GM23338 (cell line): ENCODE results near the gene AFF2. TPM values are rescaled to one million over a fixed set of nuclear protein-coding genes. Genes with fewer than 3 reads are reported as not detected.

ENCODE experiments used
- ATAC-seq: fragments of 200-7000 bp; cut with Tn5 transposase; 3 replicates; pipeline ENCODE4 v1.9.1; 2020
- DNase-seq: peaks from one replicate; pipeline ENCODE4 v3.0.0-alpha.2; 2015; ENCODE audit warnings: low spot score
- H2AFZ ChIP-seq: fragments of 200-600 bp; sonication (generic); 2 replicates; pipeline ENCODE4 v1.8.0; 2016; ENCODE audit warnings: antibody characterized with exemption, mild to moderate bottlenecking, moderate library complexity
- H3F3A ChIP-seq: fragments of 200-600 bp; sonication (generic); replicated peaks from 2 replicates; pipeline ENCODE4 v1.8.0; 2017; ENCODE audit warnings: antibody characterized with exemption, mixed run types, low read depth
- H3K27ac ChIP-seq: fragments of 200-600 bp; sonication (generic); 2 replicates; pipeline ENCODE4 v1.6.1; 2016; ENCODE audit warnings: low read depth
- H3K27me3 ChIP-seq: fragments of 200-600 bp; sonication (generic); 2 replicates; pipeline ENCODE4 v1.8.0; 2016; ENCODE audit warnings: mild to moderate bottlenecking, mixed run types, moderate library complexity; ENCODE audit not compliant: insufficient read depth
- H3K36me3 ChIP-seq: fragments of 200-600 bp; sonication (generic); 2 replicates; pipeline ENCODE4 v1.8.0; 2016; ENCODE audit warnings: mild to moderate bottlenecking; ENCODE audit not compliant: insufficient read depth
- H3K4me1 ChIP-seq: fragments of 200-600 bp; sonication (generic); 2 replicates; pipeline ENCODE4 v1.8.0; 2016; ENCODE audit warnings: mild to moderate bottlenecking, moderate library complexity; ENCODE audit not compliant: insufficient read depth
- H3K4me2 ChIP-seq: fragments of 200-600 bp; sonication (generic); 2 replicates; pipeline ENCODE4 v1.7.1; 2017; ENCODE audit warnings: mixed run types
- H3K4me3 ChIP-seq: fragments of 200-600 bp; sonication (generic); 2 replicates; pipeline ENCODE4 v1.6.1; 2016; ENCODE audit warnings: mixed run types
- H3K79me2 ChIP-seq: fragments of 200-600 bp; sonication (generic); replicated peaks from 2 replicates; pipeline ENCODE4 v1.8.0; 2017; ENCODE audit warnings: mild to moderate bottlenecking; ENCODE audit not compliant: insufficient read depth
- H3K9me2 ChIP-seq: fragments of 200-600 bp; sonication (generic); 2 replicates; pipeline ENCODE4 v1.8.0; 2017; ENCODE audit not compliant: insufficient read depth
- H4K20me1 ChIP-seq: fragments of 200-600 bp; sonication (generic); replicated peaks from 2 replicates; pipeline ENCODE4 v1.8.0; 2017; ENCODE audit warnings: mild to moderate bottlenecking; ENCODE audit not compliant: insufficient read depth
- H3K27ac Mint-ChIP-seq: 2 replicates; pipeline ENCODE4 v1.8.0; 2020; ENCODE audit warnings: inconsistent platforms, mild to moderate bottlenecking, moderate library complexity, mixed read lengths
- H3K27me3 Mint-ChIP-seq: 3 replicates; pipeline ENCODE4 v1.8.0; 2022; ENCODE audit warnings: low read depth, mild to moderate bottlenecking, moderate library complexity, mixed read lengths, inconsistent platforms; ENCODE audit not compliant: insufficient read depth, poor library complexity
- H3K36me3 Mint-ChIP-seq: 3 replicates; pipeline ENCODE4 v1.8.0; 2021; ENCODE audit warnings: low read depth, mild to moderate bottlenecking, inconsistent platforms, moderate library complexity, mixed read lengths
- H3K4me1 Mint-ChIP-seq: 3 replicates; pipeline ENCODE4 v1.8.0; 2020; ENCODE audit warnings: mild to moderate bottlenecking, inconsistent platforms, mixed read lengths
- H3K4me3 Mint-ChIP-seq: 3 replicates; pipeline ENCODE4 v1.8.0; 2021; ENCODE audit warnings: moderate library complexity, mild to moderate bottlenecking, inconsistent platforms, mixed read lengths
- H3K9me3 Mint-ChIP-seq: 3 replicates; pipeline ENCODE4 v1.8.0; 2020; ENCODE audit warnings: moderate library complexity, mild to moderate bottlenecking, inconsistent platforms, mixed read lengths
- CREB1 ChIP-seq: fragments of 250-450 bp; sonication (Bioruptor Pico); IDR thresholded peaks from 2 replicates; pipeline ENCODE4 v1.5.0; 2020; ENCODE audit warnings: low read depth, mild to moderate bottlenecking, moderate library complexity
- CTCF ChIP-seq, 2 experiments: fragments of 200-600 bp in 1 of 2; sonication (generic) in 1 of 2; conservative IDR thresholded peaks; 2 replicates each; pipeline versions ENCODE4 v1.5.1 to v1.6.1; 2016 to 2017; ENCODE audit warnings: antibody characterized with exemption in 2 of 2, low read depth in 2 of 2, mild to moderate bottlenecking in 2 of 2, moderate library complexity in 1 of 2
- ETS1 ChIP-seq: IDR thresholded peaks from 2 replicates; pipeline ENCODE4 v1.6.1; 2016; ENCODE audit warnings: antibody characterized with exemption
- EZH2 ChIP-seq: fragments of 200-600 bp; sonication (generic); IDR thresholded peaks from one replicate; pipeline ENCODE4 v1.8.0; 2017; ENCODE audit warnings: antibody characterized with exemption, mild to moderate bottlenecking, low read depth; ENCODE audit not compliant: unreplicated experiment
- EZH2phosphoT487 ChIP-seq: fragments of 200-600 bp; sonication (generic); IDR thresholded peaks from one replicate; pipeline ENCODE4 v1.8.1; 2018; ENCODE audit warnings: antibody characterized with exemption; ENCODE audit not compliant: unreplicated experiment
- JUNB ChIP-seq: IDR thresholded peaks from one replicate; pipeline ENCODE4 v1.6.1; 2016; ENCODE audit warnings: antibody characterized with exemption; ENCODE audit not compliant: unreplicated experiment
- NANOG ChIP-seq: IDR thresholded peaks from 2 replicates; pipeline ENCODE4 v1.6.1; 2016; ENCODE audit warnings: antibody characterized with exemption, borderline replicate concordance
- POLR2AphosphoS5 ChIP-seq: IDR thresholded peaks from 2 replicates; pipeline ENCODE4 v1.6.1; 2016; ENCODE audit warnings: antibody characterized with exemption, low read depth
- REST ChIP-seq: IDR thresholded peaks from one replicate; pipeline ENCODE4 v1.6.1; 2018; ENCODE audit warnings: antibody characterized with exemption; ENCODE audit not compliant: unreplicated experiment
- STAT1 ChIP-seq: IDR thresholded peaks from one replicate; pipeline ENCODE4 v1.6.1; 2016; ENCODE audit warnings: antibody characterized with exemption; ENCODE audit not compliant: unreplicated experiment
- ZNF114 ChIP-seq: fragments of 250-450 bp; sonication (Bioruptor Pico); IDR thresholded peaks from 2 replicates; pipeline ENCODE4 v1.5.0; 2020; ENCODE audit warnings: mild to moderate bottlenecking, moderate library complexity
- ZNF331 ChIP-seq: fragments of 250-450 bp; sonication (Bioruptor Pico); IDR thresholded peaks from 2 replicates; pipeline ENCODE4 v1.5.0; 2020; ENCODE audit warnings: low read depth, mild to moderate bottlenecking, moderate library complexity
- ZNF462 ChIP-seq: fragments of 250-450 bp; sonication (Bioruptor Pico); IDR thresholded peaks from 2 replicates; pipeline ENCODE4 v1.5.0; 2020; ENCODE audit warnings: mild to moderate bottlenecking, moderate library complexity
- polyA plus RNA-seq: library from polyadenylated mRNA; unstranded; fragments of >200 nt; fragmentation: Nextera tagmentation; extraction: Ambion mirVana; gene quantifications from 2 replicates; pipeline ENCODE4 v1.2.1, GENCODE V29; 2016
- total RNA-seq: library from RNA; depleted of rRNA; stranded (reverse); fragments of >200 nt; shearing (Covaris generic); gene quantifications from 2 replicates; pipeline ENCODE4 v1.2.3, GENCODE V29; 2014

Gene AFF2
- total and polyA plus RNA-seq, 2 experiments from 2014 or later: 1.6 to 5.8 TPM

- H3F3A ChIP-seq: no peaks in the 10 kb centered on the region
- no peaks in the 10 kb centered on the region for H3K4me1 Mint-ChIP-seq
- no peaks in the 10 kb centered on the region for H3K79me2 ChIP-seq
- no peaks in the 10 kb centered on the region for H3K9me3 Mint-ChIP-seq
- H3K36me3 ChIP-seq: no peaks in the 10 kb centered on the region
- no peaks in the 10 kb centered on the region for H3K36me3 Mint-ChIP-seq
- no peak overlapping the region for H3K27ac ChIP-seq
- no peak overlapping the region for H3K4me2 ChIP-seq
- no peak overlapping the region for H2AFZ ChIP-seq
- no peak overlapping the region for H3K27ac Mint-ChIP-seq
- H3K27me3 ChIP-seq: no peaks in the 10 kb centered on the region
- H3K9me2 ChIP-seq: no peaks in the 10 kb centered on the region
- ATAC-seq (no peak), DNase-seq (no peak)
- no peaks in the 10 kb centered on the region for H3K4me1 ChIP-seq
- H4K20me1 ChIP-seq: no peaks in the 10 kb centered on the region
- H3K4me3 ChIP-seq: no peak overlapping the region
- H3K27me3 Mint-ChIP-seq: no peaks in the 10 kb centered on the region
- no peak for TF ChIP-seq NANOG
- TF ChIP-seq ETS1: no peak
- no peak for TF ChIP-seq JUNB
- no peak for TF ChIP-seq ZNF331 (CRISPR knock-in tag)
- no peak for TF ChIP-seq ZNF114
- TF ChIP-seq EZH2: no peak
- no peak for TF ChIP-seq STAT1
- no peak for TF ChIP-seq ZNF462 (CRISPR knock-in tag)
- no peak for TF ChIP-seq POLR2AphosphoS5
- TF ChIP-seq CREB1 (CRISPR knock-in tag): no peak
- TF ChIP-seq CTCF (conservative IDR thresholded peaks at IDR 0.05; ENCODE audit: low read depth in 2 of 2): no peak
- no peak for TF ChIP-seq EZH2phosphoT487
- no peak for TF ChIP-seq REST
- no peak overlapping the region for H3K4me3 Mint-ChIP-seq
Observed at GRCh38 chrX:148926371-148926770, 426.0 kb downstream of the AFF2 start.
